Keratinocyte (primary cell): Measurements from ENCODE around the gene ENO2.

Experiments
- EZH2 ChIP-seq: IDR thresholded peaks from one replicate; pipeline ENCODE4 v1.6.1; 2012; ENCODE audit warnings: inconsistent platforms, mild to moderate bottlenecking, low read length, moderate library complexity
- TF ChIP-seq, protein P1 (sequence below), 3 experiments: IDR thresholded peaks in 1 of 3; conservative IDR thresholded peaks in 1 of 3; optimal IDR thresholded peaks in 1 of 3; 2 replicates in 2 of 3; 3 replicates in 1 of 3; pipeline versions ENCODE3 to v1.5.1; 2011; ENCODE audit warnings: low read length in 3 of 3, mild to moderate bottlenecking in 3 of 3, moderate library complexity in 2 of 3, control low read depth in 1 of 3, inconsistent platforms in 1 of 3; ENCODE audit not compliant: insufficient read depth in 2 of 3; ENCODE audit errors: extremely low read depth in 1 of 3

DNA sequence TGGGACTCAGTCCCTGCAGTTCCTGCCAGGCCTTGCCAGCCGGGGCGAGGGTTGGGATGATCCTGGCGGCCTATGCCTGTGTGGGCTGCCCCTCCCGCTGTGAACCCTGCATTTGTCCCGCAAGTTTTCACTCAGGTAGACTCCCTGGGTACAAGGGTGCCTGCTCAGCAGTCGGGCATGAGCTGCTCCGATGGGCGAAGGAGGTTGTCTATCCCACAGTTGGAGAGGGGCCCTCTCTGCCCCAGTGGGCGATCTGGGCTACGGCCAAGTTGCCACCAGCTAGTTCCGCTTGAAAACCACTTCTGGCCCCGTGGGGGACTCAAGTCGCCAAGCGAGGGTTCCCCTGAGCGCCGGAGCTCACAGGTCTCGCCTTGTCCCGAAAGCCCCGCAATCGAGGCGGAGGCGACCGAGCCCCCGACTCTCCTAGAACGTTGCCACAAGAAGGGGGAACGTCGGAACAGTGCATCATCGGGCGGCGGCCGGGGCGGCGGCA, 47.4 kb upstream of the ENO2 start:
- TF ChIP-seq, protein P1, sequence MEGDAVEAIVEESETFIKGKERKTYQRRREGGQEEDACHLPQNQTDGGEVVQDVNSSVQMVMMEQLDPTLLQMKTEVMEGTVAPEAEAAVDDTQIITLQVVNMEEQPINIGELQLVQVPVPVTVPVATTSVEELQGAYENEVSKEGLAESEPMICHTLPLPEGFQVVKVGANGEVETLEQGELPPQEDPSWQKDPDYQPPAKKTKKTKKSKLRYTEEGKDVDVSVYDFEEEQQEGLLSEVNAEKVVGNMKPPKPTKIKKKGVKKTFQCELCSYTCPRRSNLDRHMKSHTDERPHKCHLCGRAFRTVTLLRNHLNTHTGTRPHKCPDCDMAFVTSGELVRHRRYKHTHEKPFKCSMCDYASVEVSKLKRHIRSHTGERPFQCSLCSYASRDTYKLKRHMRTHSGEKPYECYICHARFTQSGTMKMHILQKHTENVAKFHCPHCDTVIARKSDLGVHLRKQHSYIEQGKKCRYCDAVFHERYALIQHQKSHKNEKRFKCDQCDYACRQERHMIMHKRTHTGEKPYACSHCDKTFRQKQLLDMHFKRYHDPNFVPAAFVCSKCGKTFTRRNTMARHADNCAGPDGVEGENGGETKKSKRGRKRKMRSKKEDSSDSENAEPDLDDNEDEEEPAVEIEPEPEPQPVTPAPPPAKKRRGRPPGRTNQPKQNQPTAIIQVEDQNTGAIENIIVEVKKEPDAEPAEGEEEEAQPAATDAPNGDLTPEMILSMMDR (optimal IDR thresholded peaks at IDR 0.05 in 1 of 3, IDR thresholded peaks at IDR 0.05 in 1 of 3, conservative IDR thresholded peaks at IDR 0.05 in 1 of 3; ENCODE audit: extremely low read depth in 1 of 3, insufficient read depth in 2 of 3, low read length in 3 of 3), result no peak
- TF ChIP-seq EZH2, result no peak
